ENCODE results near the gene FAF1. TPM values are rescaled to one million over a fixed set of nuclear protein-coding genes. Genes with fewer than 3 reads are reported as not detected.

Gene FAF1
- total RNA-seq, 6 experiments from 2014 or later, result 24.1 to 32.4 (median 31.6) TPM

DNA sequence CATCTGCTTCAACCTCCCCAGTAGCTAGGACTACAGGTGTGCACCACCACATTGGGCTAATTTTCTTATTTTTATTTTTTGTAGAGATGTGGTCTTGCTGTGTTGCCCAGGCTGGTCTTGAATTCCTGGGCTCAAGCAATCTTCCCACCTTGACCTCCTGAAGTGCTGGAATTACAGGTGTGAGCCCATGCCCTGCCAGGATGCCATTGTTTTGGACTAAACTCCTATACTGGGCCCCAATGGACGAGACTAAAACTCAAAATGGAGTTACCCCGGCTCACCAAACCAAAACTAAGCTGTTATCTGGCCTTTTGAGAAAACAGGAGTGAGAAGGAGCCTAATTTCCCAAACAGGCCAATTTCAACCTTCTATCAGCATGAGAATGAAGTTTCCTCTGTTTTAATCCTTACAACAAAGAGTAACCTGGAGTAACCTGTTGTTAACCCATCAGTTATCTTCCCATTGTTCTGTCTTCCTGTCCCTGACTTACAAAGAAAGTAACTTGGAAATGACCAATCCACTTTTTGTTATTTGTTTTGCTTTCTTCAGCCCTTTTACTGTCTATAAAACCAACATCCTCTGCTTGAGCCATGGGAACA is 566.4 kb downstream of the FAF1 start:
- Histone ChIP-seq H3K4me3 (no peak overlapping the region), H3K27me3 (no peaks in the 10 kb centered on the region), H3K4me1 (no peaks in the 10 kb centered on the region), H3K9me3 (no peaks in the 10 kb centered on the region), H3K36me3 (no peaks in the 10 kb centered on the region), H3K27ac (no peak overlapping the region)
- ATAC-seq, result no peak
- TF ChIP-seq, protein P1, sequence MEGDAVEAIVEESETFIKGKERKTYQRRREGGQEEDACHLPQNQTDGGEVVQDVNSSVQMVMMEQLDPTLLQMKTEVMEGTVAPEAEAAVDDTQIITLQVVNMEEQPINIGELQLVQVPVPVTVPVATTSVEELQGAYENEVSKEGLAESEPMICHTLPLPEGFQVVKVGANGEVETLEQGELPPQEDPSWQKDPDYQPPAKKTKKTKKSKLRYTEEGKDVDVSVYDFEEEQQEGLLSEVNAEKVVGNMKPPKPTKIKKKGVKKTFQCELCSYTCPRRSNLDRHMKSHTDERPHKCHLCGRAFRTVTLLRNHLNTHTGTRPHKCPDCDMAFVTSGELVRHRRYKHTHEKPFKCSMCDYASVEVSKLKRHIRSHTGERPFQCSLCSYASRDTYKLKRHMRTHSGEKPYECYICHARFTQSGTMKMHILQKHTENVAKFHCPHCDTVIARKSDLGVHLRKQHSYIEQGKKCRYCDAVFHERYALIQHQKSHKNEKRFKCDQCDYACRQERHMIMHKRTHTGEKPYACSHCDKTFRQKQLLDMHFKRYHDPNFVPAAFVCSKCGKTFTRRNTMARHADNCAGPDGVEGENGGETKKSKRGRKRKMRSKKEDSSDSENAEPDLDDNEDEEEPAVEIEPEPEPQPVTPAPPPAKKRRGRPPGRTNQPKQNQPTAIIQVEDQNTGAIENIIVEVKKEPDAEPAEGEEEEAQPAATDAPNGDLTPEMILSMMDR (IDR thresholded peaks at IDR 0.05), result no peak
- TF ChIP-seq POLR2A (IDR thresholded peaks at IDR 0.05), result no peak
- WGBS (ENCODE audit: insufficient coverage, low coverage, low lambda C conversion rate, missing lambda C conversion rate), result 22% methylated on average over 2 of the region's 2 CpGs
- intact Hi-C loops (cut with DNase I), result no loop called here
- DNase-seq, result no peak

Small RNA genes lying within 50 kb of the gene (small RNA-seq; reads per million reads assigned to genes)
- gene RNU6-1026P, result 0 reads per million in 2 experiments

Other genes starting within 250 kb of the FAF1 start
- gene CDKN2C, start 10.0 kb upstream of the FAF1 start, total RNA-seq, result 1 to 10 TPM; 1.2 to 6.7 (median 3.1) TPM
- not detected for gene C1orf185, start 142.0 kb upstream of the FAF1 start, total RNA-seq

Data from right lobe of liver (tissue), 6 donors.